Measurements from ENCODE around the gene AIFM1. TPM values are rescaled to one million over a fixed set of nuclear protein-coding genes. Genes with fewer than 3 reads are reported as not detected.

AIFM1 gene
- total RNA-seq, 1 experiment from 2014 or later = 52.7 TPM

DNA sequence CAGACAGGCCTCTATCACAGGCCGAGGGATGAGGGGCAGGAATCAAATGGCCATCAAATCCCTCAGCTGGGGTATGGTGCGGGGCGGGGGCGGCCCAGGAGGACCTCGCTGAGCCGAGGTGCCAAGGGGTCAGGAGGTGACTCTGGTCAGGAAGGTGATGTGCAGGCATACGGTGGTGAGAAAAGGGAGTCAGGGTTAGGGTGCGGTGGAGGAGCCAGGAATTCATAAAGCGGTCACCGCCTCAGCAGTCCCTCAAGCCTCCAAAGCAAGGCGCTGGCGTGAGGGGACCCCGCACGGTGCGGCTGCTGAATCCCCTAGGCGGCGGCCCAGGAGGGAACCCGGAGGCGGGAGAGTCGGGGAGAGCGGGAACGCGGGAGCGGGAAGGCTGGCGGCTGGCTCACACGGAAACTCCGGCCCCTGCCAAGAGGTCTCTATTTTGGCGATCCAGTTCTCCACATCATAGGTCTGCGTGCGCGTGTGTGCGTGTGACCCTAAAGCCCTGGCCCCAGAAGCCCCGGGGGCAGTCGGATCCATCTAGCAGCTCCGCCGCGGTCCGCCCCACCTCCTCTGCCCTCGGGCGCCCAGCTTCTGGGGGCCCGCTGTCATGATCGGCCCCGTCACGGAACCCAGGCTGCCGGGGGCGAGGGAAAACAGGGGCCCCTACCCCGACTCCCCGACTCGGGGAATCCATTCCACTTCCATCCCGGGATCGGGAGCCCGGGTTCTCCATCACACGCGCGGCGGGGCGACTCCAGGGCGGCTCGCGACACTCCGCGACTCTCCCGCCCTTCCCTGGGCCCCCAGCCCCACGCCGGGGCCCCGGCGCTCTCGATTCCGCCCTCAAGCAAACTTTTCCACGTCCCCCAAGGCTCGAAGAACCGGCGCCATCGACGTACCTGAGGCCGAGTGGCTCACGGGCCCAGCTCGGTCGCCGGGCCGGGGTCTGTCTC is 55.9 kb downstream of the AIFM1 start:
- Mint-ChIP-seq H3K27ac (ENCODE audit: unreplicated experiment) (peak overlapping the region; percentile 76), H3K4me1 (ENCODE audit: low read depth, unreplicated experiment) (peaks cover 65% of the 10 kb centered on the region), H3K36me3 (ENCODE audit: insufficient read depth, unreplicated experiment) (peaks cover 28% of the 10 kb centered on the region), H3K27me3 (ENCODE audit: unreplicated experiment) (no peaks in the 10 kb centered on the region), H3K4me3 (ENCODE audit: low read depth, unreplicated experiment) (peak overlapping the region; percentile 83), H3K9me3 (ENCODE audit: low read depth, unreplicated experiment) (no peaks in the 10 kb centered on the region)
- TF ChIP-seq, protein P1, sequence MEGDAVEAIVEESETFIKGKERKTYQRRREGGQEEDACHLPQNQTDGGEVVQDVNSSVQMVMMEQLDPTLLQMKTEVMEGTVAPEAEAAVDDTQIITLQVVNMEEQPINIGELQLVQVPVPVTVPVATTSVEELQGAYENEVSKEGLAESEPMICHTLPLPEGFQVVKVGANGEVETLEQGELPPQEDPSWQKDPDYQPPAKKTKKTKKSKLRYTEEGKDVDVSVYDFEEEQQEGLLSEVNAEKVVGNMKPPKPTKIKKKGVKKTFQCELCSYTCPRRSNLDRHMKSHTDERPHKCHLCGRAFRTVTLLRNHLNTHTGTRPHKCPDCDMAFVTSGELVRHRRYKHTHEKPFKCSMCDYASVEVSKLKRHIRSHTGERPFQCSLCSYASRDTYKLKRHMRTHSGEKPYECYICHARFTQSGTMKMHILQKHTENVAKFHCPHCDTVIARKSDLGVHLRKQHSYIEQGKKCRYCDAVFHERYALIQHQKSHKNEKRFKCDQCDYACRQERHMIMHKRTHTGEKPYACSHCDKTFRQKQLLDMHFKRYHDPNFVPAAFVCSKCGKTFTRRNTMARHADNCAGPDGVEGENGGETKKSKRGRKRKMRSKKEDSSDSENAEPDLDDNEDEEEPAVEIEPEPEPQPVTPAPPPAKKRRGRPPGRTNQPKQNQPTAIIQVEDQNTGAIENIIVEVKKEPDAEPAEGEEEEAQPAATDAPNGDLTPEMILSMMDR (IDR thresholded peaks at IDR 0.05; ENCODE audit: unreplicated experiment) = no peak
- intact Hi-C loops (cut with micrococcal nuclease; ENCODE audit: unreplicated experiment) = no loop called here
- DNase-seq = peak; percentile 30
- CTCF ChIA-PET = no interaction called here
- BruUV-seq (replicated peaks) = no TSS peak

DNA sequence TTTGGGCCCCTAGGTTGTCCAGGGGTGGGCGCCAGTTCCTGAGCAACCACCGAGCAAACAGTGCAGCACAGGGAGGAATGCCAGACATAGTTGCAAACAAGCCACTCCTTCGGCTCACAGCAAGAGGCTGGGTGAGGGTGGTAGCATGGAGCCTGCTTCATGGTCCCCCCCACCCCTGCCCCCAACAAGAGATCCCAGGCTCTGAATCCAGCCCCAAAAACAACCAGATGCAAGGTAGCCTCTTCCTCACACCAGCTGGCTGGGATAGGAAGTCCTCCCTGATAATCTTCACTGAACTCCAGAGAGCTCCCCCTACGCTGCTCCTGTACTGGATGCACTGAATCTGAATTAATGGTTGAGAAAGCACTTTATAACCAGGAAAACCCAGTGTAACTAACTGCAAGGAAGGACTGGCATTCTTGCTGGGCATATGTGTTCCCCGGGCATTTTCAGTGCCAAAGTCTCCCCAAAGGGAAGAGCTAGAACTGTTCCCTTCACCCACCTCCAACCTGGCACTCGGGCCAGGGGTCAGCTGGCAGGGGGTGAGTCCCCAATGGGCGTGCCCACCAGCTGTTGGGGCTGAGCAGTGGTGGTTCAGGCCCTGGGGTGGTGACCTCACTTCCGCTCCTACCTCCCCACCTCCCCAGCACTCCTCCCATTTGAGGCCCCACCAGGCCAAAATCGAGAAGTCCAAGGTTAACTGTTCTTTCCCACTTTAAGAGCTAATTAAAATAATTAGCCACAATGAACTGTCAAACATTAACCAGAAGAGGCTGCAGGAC is 56.8 kb downstream of the AIFM1 start:
- Mint-ChIP-seq H3K4me1 (ENCODE audit: low read depth, unreplicated experiment) (peaks cover 57% of the 10 kb centered on the region), H3K27ac (ENCODE audit: unreplicated experiment) (peak overlapping the region; percentile 76), H3K4me3 (ENCODE audit: low read depth, unreplicated experiment) (peak overlapping the region; percentile 83), H3K27me3 (ENCODE audit: unreplicated experiment) (no peaks in the 10 kb centered on the region), H3K36me3 (ENCODE audit: insufficient read depth, unreplicated experiment) (peaks cover 28% of the 10 kb centered on the region), H3K9me3 (ENCODE audit: low read depth, unreplicated experiment) (no peaks in the 10 kb centered on the region)
- CTCF ChIA-PET = interaction anchor here (0.7 kb wide), 1 partner anchor 17 kb away, joined by 4 read pairs; no protein-coding TSS in a partner anchor
- BruUV-seq (replicated peaks) = no TSS peak
- TF ChIP-seq, protein P1 (IDR thresholded peaks at IDR 0.05; ENCODE audit: unreplicated experiment) = no peak
- intact Hi-C loops (cut with micrococcal nuclease; ENCODE audit: unreplicated experiment) = no loop called here
- peak; percentile 46 for DNase-seq

DNA sequence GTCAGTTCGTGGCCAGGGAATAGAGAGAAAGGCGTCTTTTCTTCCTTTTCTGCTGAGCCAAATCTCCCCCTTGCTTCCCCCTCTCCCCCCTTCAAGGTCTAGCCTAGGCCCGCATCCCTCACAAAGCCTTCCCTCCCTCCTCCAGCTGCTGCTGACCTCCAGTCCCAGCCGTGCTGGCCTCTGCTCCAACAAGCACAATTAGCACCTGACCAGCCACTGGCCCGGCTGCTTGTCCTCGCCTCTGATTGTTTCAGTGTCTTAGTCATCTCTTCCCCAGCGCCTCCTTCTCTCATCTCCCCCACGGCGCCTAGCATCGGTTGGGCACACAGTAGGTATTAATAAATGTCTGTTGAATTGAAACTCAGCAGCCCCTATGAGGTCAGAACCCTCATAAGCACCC is 59.6 kb downstream of the AIFM1 start:
- CTCF ChIA-PET = interaction anchor here (0.6 to 1.4 kb wide), 2 partner anchors 26 to 452 kb away, joined by 3 to 11 read pairs; partner anchors contain the start of gene APLN

DNA sequence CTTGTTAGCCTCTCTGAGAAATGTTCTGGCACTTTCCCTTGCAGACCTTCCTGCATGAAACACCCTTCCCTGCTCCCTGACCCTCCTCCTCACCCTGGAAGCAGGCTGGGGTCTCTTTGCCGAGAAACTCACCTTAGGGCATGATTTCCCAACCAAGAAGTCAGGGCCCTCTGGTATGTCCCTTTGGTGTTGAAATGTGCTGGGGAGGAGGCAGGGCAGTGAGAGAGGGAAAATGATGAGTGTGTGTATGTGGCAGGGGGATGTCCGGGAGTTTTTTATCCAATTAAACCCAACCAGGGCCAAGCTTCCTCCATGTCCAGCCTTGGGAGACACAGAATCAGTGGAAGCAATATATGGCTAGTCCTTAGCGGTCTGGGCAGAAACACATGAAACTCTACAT is 60.4 kb downstream of the AIFM1 start:
- Mint-ChIP-seq H3K36me3 (ENCODE audit: insufficient read depth, unreplicated experiment) (peaks cover 13% of the 10 kb centered on the region), H3K27me3 (ENCODE audit: unreplicated experiment) (no peaks in the 10 kb centered on the region), H3K4me1 (ENCODE audit: low read depth, unreplicated experiment) (peaks cover 58% of the 10 kb centered on the region), H3K4me3 (ENCODE audit: low read depth, unreplicated experiment) (no peak overlapping the region), H3K9me3 (ENCODE audit: low read depth, unreplicated experiment) (no peaks in the 10 kb centered on the region), H3K27ac (ENCODE audit: unreplicated experiment) (no peak overlapping the region)
- BruUV-seq (replicated peaks) = no TSS peak
- intact Hi-C loops (cut with micrococcal nuclease; ENCODE audit: unreplicated experiment) = no loop called here
- CTCF ChIA-PET = no interaction called here
- TF ChIP-seq, protein P1 (IDR thresholded peaks at IDR 0.05; ENCODE audit: unreplicated experiment) = no peak
- no peak for DNase-seq

More for the DNA sequence above, 59.6 kb downstream of the AIFM1 start:
- H3K27ac Mint-ChIP-seq (ENCODE audit: unreplicated experiment) = no peak overlapping the region
- no peaks in the 10 kb centered on the region for H3K27me3 Mint-ChIP-seq (ENCODE audit: unreplicated experiment)
- peak overlapping the region; percentile 47 for H3K4me3 Mint-ChIP-seq (ENCODE audit: low read depth, unreplicated experiment)
- no peak for DNase-seq
- intact Hi-C loops (cut with micrococcal nuclease; ENCODE audit: unreplicated experiment) = no loop called here
- no peaks in the 10 kb centered on the region for H3K9me3 Mint-ChIP-seq (ENCODE audit: low read depth, unreplicated experiment)
- peaks cover 58% of the 10 kb centered on the region for H3K4me1 Mint-ChIP-seq (ENCODE audit: low read depth, unreplicated experiment)
- peaks cover 20% of the 10 kb centered on the region for H3K36me3 Mint-ChIP-seq (ENCODE audit: insufficient read depth, unreplicated experiment)
- BruUV-seq (replicated peaks) = no TSS peak
- TF ChIP-seq, protein P1 (IDR thresholded peaks at IDR 0.05; ENCODE audit: unreplicated experiment) = no peak
